Measurements from ENCODE around the gene UNC5B.

UNC5B gene

GRCh38 chr10:71244431-71245419 lies 32.4 kb downstream of the UNC5B start:
- no peak for TF ChIP-seq CTCF (IDR thresholded peaks at IDR 0.05; ENCODE audit: control insufficient read depth, extremely low read depth, insufficient read depth)
- no peak for DNase-seq (ENCODE audit: low read depth)
- no peak overlapping the region for H3K4me3 ChIP-seq (ENCODE audit: low read depth, low read length)

- H3K4me3 ChIP-seq (ENCODE audit: low read depth, low read length) = no peak overlapping the region
- TF ChIP-seq CTCF (IDR thresholded peaks at IDR 0.05; ENCODE audit: control insufficient read depth, extremely low read depth, insufficient read depth) = no peak
- DNase-seq (ENCODE audit: low read depth) = no peak
Observed at GRCh38 chr10:71245420-71246325, 33.3 kb downstream of the UNC5B start.

- no peak overlapping the region for H3K4me3 ChIP-seq (ENCODE audit: low read depth, low read length)
- DNase-seq (ENCODE audit: low read depth) = no peak
- TF ChIP-seq CTCF (IDR thresholded peaks at IDR 0.05; ENCODE audit: control insufficient read depth, extremely low read depth, insufficient read depth) = no peak
Observed at GRCh38 chr10:71246591-71247413, 34.4 kb downstream of the UNC5B start.

GRCh38 chr10:71247414-71247705 lies 35.0 kb downstream of the UNC5B start:
- DNase-seq (ENCODE audit: low read depth) = no peak
- H3K4me3 ChIP-seq (ENCODE audit: low read depth, low read length) = no peak overlapping the region
- no peak for TF ChIP-seq CTCF (IDR thresholded peaks at IDR 0.05; ENCODE audit: control insufficient read depth, extremely low read depth, insufficient read depth)

- no peak for TF ChIP-seq CTCF (IDR thresholded peaks at IDR 0.05; ENCODE audit: control insufficient read depth, extremely low read depth, insufficient read depth)
- H3K4me3 ChIP-seq (ENCODE audit: low read depth, low read length) = no peak overlapping the region
- DNase-seq (ENCODE audit: low read depth) = no peak
Observed at GRCh38 chr10:71247804-71248203, 35.4 kb downstream of the UNC5B start.

- no peak for DNase-seq (ENCODE audit: low read depth)
- H3K4me3 ChIP-seq (ENCODE audit: low read depth, low read length) = no peak overlapping the region
- TF ChIP-seq CTCF (IDR thresholded peaks at IDR 0.05; ENCODE audit: control insufficient read depth, extremely low read depth, insufficient read depth) = no peak
Observed at GRCh38 chr10:71248210-71248609, 35.8 kb downstream of the UNC5B start.

Measured in LNCaP clone FGC (cell line).